ENCODE measurements around the gene HS6ST1.

Gene HS6ST1

GRCh38 chr2:128312411-128312810, 6.3 kb downstream of the HS6ST1 start:
- no peak for TF ChIP-seq CTCF (IDR thresholded peaks at IDR 0.05; ENCODE audit: low read depth, low read length, missing control alignments)
- H3K4me3 ChIP-seq (replicated peaks; ENCODE audit: low read depth, low read length), result no peak overlapping the region
- DNase-seq (ENCODE audit: extremely low read depth, low read depth), result no peak

GRCh38 chr2:128311755-128312341, 6.8 kb downstream of the HS6ST1 start:
- no peak overlapping the region for H3K4me3 ChIP-seq (replicated peaks; ENCODE audit: low read depth, low read length)
- TF ChIP-seq CTCF (IDR thresholded peaks at IDR 0.05; ENCODE audit: low read depth, low read length, missing control alignments), result no peak
- no peak for DNase-seq (ENCODE audit: extremely low read depth, low read depth)

GRCh38 chr2:128311216-128311754, 7.4 kb downstream of the HS6ST1 start:
- H3K4me3 ChIP-seq (replicated peaks; ENCODE audit: low read depth, low read length), result no peak overlapping the region
- no peak for DNase-seq (ENCODE audit: extremely low read depth, low read depth)
- no peak for TF ChIP-seq CTCF (IDR thresholded peaks at IDR 0.05; ENCODE audit: low read depth, low read length, missing control alignments)

GRCh38 chr2:128310761-128311160, 7.9 kb downstream of the HS6ST1 start:
- no peak for DNase-seq (ENCODE audit: extremely low read depth, low read depth)

GRCh38 chr2:128310094-128310716, 8.5 kb downstream of the HS6ST1 start:
- TF ChIP-seq CTCF (IDR thresholded peaks at IDR 0.05; ENCODE audit: low read depth, low read length, missing control alignments), result no peak
- no peak for DNase-seq (ENCODE audit: extremely low read depth, low read depth)
- H3K4me3 ChIP-seq (replicated peaks; ENCODE audit: low read depth, low read length), result no peak overlapping the region

More at GRCh38 chr2:128310761-128311160, 7.9 kb downstream of the HS6ST1 start:
- no peak overlapping the region for H3K4me3 ChIP-seq (replicated peaks; ENCODE audit: low read depth, low read length)
- TF ChIP-seq CTCF (IDR thresholded peaks at IDR 0.05; ENCODE audit: low read depth, low read length, missing control alignments), result no peak

GRCh38 chr2:128309280-128310093, 9.2 kb downstream of the HS6ST1 start:
- H3K4me3 ChIP-seq (replicated peaks; ENCODE audit: low read depth, low read length), result no peak overlapping the region
- no peak for TF ChIP-seq CTCF (IDR thresholded peaks at IDR 0.05; ENCODE audit: low read depth, low read length, missing control alignments)
- DNase-seq (ENCODE audit: extremely low read depth, low read depth), result no peak
